WERI-Rb-1 (cell line): ENCODE data around the gene PPP1R13L.

Experiments
- DNase-seq: peaks from one replicate; pipeline ENCODE4 v3.0.0-alpha.2; 2020
- H3K27ac ChIP-seq: fragments of 250-450 bp; sonication (Bioruptor Pico); 2 replicates; pipeline ENCODE4 v1.5.1; 2020; ENCODE audit warnings: mild to moderate bottlenecking, moderate library complexity
- H3K27me3 ChIP-seq: fragments of 250-450 bp; sonication (Bioruptor Pico); 2 replicates; pipeline ENCODE4 v1.5.1; 2021; ENCODE audit warnings: mild to moderate bottlenecking, low read depth, moderate library complexity; ENCODE audit not compliant: insufficient read depth, severe bottlenecking
- H3K36me3 ChIP-seq: fragments of 250-450 bp; sonication (Bioruptor Pico); 2 replicates; pipeline ENCODE4 v1.5.1; 2020; ENCODE audit warnings: mild to moderate bottlenecking, moderate library complexity
- H3K4me3 ChIP-seq: 2 replicates; pipeline ENCODE4 v1.5.1; 2011; ENCODE audit warnings: low read depth, mild to moderate bottlenecking, control low read depth, low read length
- H3K9me3 ChIP-seq: fragments of 250-450 bp; sonication (Bioruptor Pico); 2 replicates; pipeline ENCODE4 v1.5.1; 2021; ENCODE audit warnings: mild to moderate bottlenecking, moderate library complexity; ENCODE audit not compliant: severe bottlenecking
- TF ChIP-seq, protein P1 (sequence below): IDR thresholded peaks from 2 replicates; pipeline ENCODE4 v1.5.1; 2011; ENCODE audit warnings: low read depth, mild to moderate bottlenecking, control low read depth, inconsistent platforms, low read length

Gene PPP1R13L

DNA sequence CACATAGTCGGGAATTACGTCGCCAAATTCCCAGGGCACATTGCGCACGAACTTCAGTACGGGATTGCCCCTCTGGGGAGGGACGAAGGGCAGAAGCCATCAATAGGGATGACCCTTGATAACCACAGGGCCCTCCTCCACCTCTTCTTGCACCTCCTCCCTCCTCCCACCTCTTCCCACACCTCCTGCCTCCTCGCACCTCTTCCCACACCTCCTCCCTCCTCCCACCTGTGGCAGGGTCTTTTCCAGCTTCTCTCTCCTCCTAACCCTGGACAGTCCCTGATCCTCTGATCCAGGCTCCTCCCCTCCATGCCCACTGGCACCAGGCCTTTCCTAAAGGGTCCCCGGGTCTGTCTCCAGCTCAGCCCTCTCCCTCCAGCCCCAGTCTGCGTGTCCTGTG is 15.5 kb upstream of the PPP1R13L start:
- no peak for DNase-seq
- H3K27ac ChIP-seq: no peak overlapping the region
- H3K4me3 ChIP-seq: no peak overlapping the region
- no peaks in the 10 kb centered on the region for H3K27me3 ChIP-seq
- H3K9me3 ChIP-seq: no peaks in the 10 kb centered on the region
- TF ChIP-seq, protein P1, sequence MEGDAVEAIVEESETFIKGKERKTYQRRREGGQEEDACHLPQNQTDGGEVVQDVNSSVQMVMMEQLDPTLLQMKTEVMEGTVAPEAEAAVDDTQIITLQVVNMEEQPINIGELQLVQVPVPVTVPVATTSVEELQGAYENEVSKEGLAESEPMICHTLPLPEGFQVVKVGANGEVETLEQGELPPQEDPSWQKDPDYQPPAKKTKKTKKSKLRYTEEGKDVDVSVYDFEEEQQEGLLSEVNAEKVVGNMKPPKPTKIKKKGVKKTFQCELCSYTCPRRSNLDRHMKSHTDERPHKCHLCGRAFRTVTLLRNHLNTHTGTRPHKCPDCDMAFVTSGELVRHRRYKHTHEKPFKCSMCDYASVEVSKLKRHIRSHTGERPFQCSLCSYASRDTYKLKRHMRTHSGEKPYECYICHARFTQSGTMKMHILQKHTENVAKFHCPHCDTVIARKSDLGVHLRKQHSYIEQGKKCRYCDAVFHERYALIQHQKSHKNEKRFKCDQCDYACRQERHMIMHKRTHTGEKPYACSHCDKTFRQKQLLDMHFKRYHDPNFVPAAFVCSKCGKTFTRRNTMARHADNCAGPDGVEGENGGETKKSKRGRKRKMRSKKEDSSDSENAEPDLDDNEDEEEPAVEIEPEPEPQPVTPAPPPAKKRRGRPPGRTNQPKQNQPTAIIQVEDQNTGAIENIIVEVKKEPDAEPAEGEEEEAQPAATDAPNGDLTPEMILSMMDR: no peak
- peaks cover 33% of the 10 kb centered on the region for H3K36me3 ChIP-seq

DNA sequence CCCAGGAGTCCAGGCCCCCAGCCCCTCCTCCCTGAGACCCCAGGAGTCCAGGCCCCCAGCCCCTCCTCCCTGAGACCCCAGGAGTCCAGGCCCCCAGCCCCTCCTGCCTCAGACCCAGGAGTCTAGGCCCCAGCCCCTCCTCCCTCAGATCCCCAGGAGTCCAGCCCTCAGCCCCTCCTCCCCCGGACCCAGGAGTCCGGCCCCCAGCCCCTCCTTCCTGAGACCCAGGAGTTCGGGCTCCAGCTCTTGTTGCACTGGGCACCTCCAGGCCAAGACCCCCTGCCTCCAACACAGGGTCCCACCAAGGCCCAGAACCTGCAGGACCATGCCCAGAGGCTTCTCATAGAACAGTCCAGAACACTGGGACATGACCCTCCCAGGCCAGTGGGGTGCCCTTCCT is 15.0 kb upstream of the PPP1R13L start:
- Histone ChIP-seq H3K36me3 (peaks cover 34% of the 10 kb centered on the region), H3K9me3 (no peaks in the 10 kb centered on the region), H3K27ac (no peak overlapping the region), H3K27me3 (no peaks in the 10 kb centered on the region), H3K4me3 (no peak overlapping the region)
- no peak for DNase-seq
- TF ChIP-seq, protein P1: no peak

DNA sequence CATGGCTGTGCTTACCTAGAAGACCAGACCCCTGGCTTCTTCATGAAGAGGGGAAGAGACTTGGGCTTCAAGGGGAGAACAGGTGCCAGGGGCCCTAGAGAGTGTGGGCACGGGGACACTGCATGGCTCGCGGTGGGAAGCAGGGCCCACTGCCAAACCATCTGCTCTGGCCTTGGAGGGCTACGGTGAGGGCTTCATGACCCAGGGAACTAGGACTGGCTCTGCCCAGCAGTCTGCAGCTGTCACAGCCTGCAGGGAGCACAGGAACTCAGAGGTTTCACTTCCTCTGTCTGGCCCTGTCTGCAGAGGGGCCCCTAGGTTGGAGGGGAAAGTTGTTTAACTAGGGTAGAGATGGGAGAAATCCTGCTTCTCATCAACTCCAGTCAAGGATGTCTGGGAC is 14.5 kb upstream of the PPP1R13L start:
- no peak for DNase-seq
- Histone ChIP-seq H3K27me3 (no peaks in the 10 kb centered on the region), H3K4me3 (no peak overlapping the region), H3K9me3 (no peaks in the 10 kb centered on the region), H3K36me3 (peaks cover 39% of the 10 kb centered on the region), H3K27ac (no peak overlapping the region)
- TF ChIP-seq, protein P1: no peak

DNA sequence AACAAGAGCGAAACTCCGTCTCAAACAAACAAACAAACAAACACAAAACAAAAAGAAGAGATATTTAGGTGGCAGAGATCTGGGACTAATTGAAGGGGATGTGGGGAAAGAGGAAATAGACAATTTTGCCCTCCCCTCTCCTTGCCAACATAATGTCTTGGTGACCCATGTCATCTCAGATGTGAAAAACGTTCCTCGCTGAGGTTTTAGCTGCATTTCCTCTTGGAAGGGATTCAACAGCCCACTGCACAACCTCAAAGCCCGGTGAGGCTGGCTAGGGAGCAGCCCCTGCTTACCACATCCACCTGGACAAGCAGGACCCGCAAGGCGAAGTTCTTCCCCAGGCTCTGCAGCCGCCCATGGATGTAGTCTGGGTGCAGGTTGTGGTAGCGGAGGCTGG is 13.9 kb upstream of the PPP1R13L start:
- no peak overlapping the region for H3K27ac ChIP-seq
- H3K4me3 ChIP-seq: no peak overlapping the region

DNA sequence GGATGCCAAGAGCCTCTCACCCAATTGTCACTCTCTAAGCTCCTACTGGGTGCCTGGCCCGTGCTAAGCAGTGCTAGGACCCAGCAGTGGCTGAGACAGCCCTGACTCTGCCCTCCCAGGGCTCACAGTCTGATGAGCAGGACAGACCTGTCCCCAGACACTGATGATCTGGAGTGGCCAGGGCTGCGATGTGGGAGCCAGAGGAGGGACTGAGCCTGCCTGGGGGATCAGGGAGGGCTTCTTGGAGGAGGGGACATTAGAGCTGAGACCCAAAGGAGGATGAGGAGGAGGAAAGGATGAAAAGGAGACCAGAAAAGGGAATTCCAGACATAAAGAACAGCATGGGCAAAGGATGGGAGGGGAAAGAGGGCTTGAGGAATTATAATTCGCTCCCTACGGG is 12.3 kb upstream of the PPP1R13L start:
- Histone ChIP-seq H3K27ac (no peak overlapping the region), H3K36me3 (peaks cover 59% of the 10 kb centered on the region), H3K4me3 (no peak overlapping the region), H3K9me3 (no peaks in the 10 kb centered on the region), H3K27me3 (no peaks in the 10 kb centered on the region)
- no peak for DNase-seq
- TF ChIP-seq, protein P1: no peak

More for the DNA sequence above, 13.9 kb upstream of the PPP1R13L start:
- Histone ChIP-seq H3K9me3 (no peaks in the 10 kb centered on the region), H3K36me3 (peaks cover 45% of the 10 kb centered on the region), H3K27me3 (no peaks in the 10 kb centered on the region)
- TF ChIP-seq, protein P1: no peak
- no peak for DNase-seq

DNA sequence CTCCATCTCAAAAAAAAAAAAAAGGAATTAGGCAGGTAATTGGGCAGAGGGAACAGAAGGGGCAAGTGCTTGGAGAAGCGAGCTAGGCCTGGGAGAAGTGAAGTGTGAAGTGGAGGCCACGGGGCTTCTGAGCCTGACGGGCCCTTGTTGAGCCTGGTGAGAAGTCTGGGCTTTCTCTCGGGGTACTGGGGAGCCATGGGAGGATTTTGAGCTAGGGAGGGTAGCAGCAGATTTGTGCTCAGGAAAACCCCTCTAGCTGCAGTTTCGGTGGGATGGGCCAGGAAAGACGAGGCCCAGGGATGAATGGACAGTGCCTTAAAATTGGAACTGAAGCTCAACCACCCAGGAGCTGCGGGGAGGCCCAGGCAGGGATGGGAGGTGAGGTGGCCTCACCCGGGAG is 9.6 kb upstream of the PPP1R13L start:
- Histone ChIP-seq H3K4me3 (no peak overlapping the region), H3K9me3 (no peaks in the 10 kb centered on the region), H3K27me3 (no peaks in the 10 kb centered on the region), H3K36me3 (peaks cover 55% of the 10 kb centered on the region), H3K27ac (no peak overlapping the region)
- TF ChIP-seq, protein P1: no peak
- no peak for DNase-seq
